Mucosa of descending colon (tissue), 3 donors: ENCODE measurements around the gene GPR87. TPM values are rescaled to one million over a fixed set of nuclear protein-coding genes. Genes with fewer than 3 reads are reported as not detected.

Experiments used
- ATAC-seq: fragments of 200-7000 bp; cut with Tn5 transposase; one replicate; pipeline ENCODE4 v1.9.1; 2020; ENCODE audit warnings: mild to moderate bottlenecking, moderate library complexity
- DNase-seq, 3 donors: peaks; one replicate each; pipeline ENCODE4 v3.0.0-alpha.2; 2020
- H3K36me3 ChIP-seq: fragments of 200-600 bp; one replicate; pipeline ENCODE4 v1.8.0; 2021; ENCODE audit warnings: low read depth, mild to moderate bottlenecking
- H3K4me1 ChIP-seq: fragments of 200-600 bp; one replicate; pipeline ENCODE4 v1.8.0; 2021; ENCODE audit warnings: low read depth, mild to moderate bottlenecking
- H3K4me3 ChIP-seq: fragments of 200-600 bp; one replicate; pipeline ENCODE4 v1.8.0; 2021; ENCODE audit warnings: mild to moderate bottlenecking
- H3K9me3 ChIP-seq: fragments of 200-600 bp; one replicate; pipeline ENCODE4 v1.8.0; 2021; ENCODE audit warnings: mild to moderate bottlenecking
- CTCF ChIP-seq: fragments of 200-600 bp; IDR thresholded peaks from one replicate; pipeline ENCODE4 v1.8.0; 2022; ENCODE audit warnings: antibody characterized with exemption, mild to moderate bottlenecking
- intact Hi-C, 2 donors: fragments of 100-400 bp; cut with DNase I in 1 of 2; cut with micrococcal nuclease in 1 of 2; formaldehyde crosslinking; loops; one replicate each; pipeline versions ENCODE4 v1.11.0 to v1.11.1; 2022; cut with DNase I, micrococcal nuclease
- total RNA-seq, 3 donors: library from RNA; stranded (reverse); fragmentation: NEBNext Ultra II Directional in 2 of 3; extraction: Animal tissue kit (Norgen Biotek cat#: 25700) in 2 of 3; gene quantifications; one replicate each; pipeline versions ENCODE4 v1.2.1 to v1.2.4, GENCODE V29; 2021 to 2023
- donor health status: DM: no; HTN: no; CAD: no; lungs with moderate emphysema.
- donor health status: DM: no; HTN: no; CAD: no.
- donor health status: DM: no; HTN: yes; CAD: no.

GPR87 gene
- total RNA-seq, 3 donors from 2014 or later, result not detected

- H3K9me3 ChIP-seq, result no peaks in the 10 kb centered on the region
- no peaks in the 10 kb centered on the region for H3K36me3 ChIP-seq
- TF ChIP-seq CTCF, result peak; percentile 19
- ATAC-seq, result peak; percentile 68
- H3K4me1 ChIP-seq, result peaks cover 12% of the 10 kb centered on the region
- no peak overlapping the region for H3K4me3 ChIP-seq
- intact Hi-C loops, result loop anchor here (2.0 to 5.0 kb wide), 2 partner anchors 114 to 116 kb away; no protein-coding TSS in a partner anchor
- no peak for DNase-seq
Measured at GRCh38 chr3:151282921-151283320, 33.7 kb downstream of the GPR87 start.

DNA sequence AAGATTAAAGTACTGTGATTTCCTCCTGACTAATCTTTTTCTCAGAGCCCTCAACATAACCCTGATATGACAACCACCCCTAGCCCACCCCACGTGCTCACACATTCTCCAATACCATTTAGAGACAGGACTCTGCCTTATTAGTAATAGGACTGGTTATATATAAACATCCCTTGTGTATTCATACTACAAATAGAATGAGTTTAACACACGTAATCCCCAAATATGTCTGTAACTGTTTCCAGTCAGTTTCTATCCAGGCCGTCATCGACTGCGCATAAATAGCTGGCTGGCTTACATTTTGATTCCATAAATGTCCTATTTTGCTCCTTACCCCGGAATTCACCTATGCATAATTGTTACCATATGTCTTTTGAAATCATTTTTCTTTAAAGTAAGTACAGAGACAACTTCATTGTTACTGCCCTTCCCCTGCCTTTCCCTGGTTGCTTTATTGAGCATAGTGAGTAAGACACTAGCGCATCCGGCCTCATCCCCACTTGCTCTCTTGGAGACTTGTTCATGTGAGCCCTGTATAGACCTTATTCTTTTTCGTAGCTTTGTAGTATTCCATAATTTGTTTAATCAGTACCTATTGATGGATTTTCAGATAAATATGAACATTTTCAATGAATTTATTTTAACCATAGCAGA lies 34.8 kb downstream of the GPR87 start:
- ATAC-seq, result peak; percentile 9
- TF ChIP-seq CTCF, result no peak
- no peaks in the 10 kb centered on the region for H3K9me3 ChIP-seq

GRCh38 chr3:151278230-151278629 lies 38.4 kb downstream of the GPR87 start, which contains the start of gene P2RY14:
P2RY14 (minus strand) TSS chr3:151278542; CDS start chr3:151214316, 64,226 bp downstream.
- Histone ChIP-seq H3K36me3 (no peaks in the 10 kb centered on the region), H3K4me1 (peaks cover 4% of the 10 kb centered on the region), H3K9me3 (no peaks in the 10 kb centered on the region), H3K4me3 (no peak within 1 kb of the TSS)
- ATAC-seq (peak; percentile 47), DNase-seq (no peak)
- TF ChIP-seq CTCF, result no peak
- intact Hi-C loops, result loop anchor here in 1 of 2 donors (5.0 kb wide), 1 partner anchor 51 kb away; no protein-coding TSS in a partner anchor

More for the DNA sequence above, 34.8 kb downstream of the GPR87 start:
- no peak overlapping the region for H3K4me3 ChIP-seq
- intact Hi-C loops, result loop anchor here (2.0 to 5.0 kb wide), 2 partner anchors 113 to 114 kb away; no protein-coding TSS in a partner anchor
- peaks cover 12% of the 10 kb centered on the region for H3K4me1 ChIP-seq
- no peak for DNase-seq
- H3K36me3 ChIP-seq, result no peaks in the 10 kb centered on the region

DNA sequence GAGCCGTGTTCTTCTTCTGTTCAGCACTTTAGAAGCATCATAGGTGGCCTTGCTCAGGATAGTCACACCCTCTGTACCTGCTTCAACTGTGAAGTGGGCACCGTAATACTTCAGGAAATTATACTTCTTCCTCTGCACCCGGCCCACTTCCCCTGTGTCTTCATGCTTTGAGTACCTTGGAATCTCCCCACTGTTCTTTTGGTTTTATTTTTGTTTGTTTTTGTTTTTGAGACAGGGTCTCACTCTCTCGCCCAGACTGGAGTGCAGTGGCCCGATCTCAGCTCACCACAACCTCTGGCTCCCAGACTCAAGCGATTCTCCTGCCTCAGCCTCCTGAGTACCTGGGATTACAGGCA lies 40.0 kb downstream of the GPR87 start:
- DNase-seq (peak in 1 of 3 donors; percentile 24), ATAC-seq (peak; percentile 61)
- Histone ChIP-seq H3K9me3 (no peaks in the 10 kb centered on the region), H3K36me3 (no peaks in the 10 kb centered on the region), H3K4me3 (no peak overlapping the region), H3K4me1 (peaks cover 3% of the 10 kb centered on the region)
- TF ChIP-seq CTCF, result no peak
- intact Hi-C loops, result loop anchor here in 1 of 2 donors (5.0 kb wide), 1 partner anchor 49 kb away; no protein-coding TSS in a partner anchor

- Histone ChIP-seq H3K36me3 (no peaks in the 10 kb centered on the region), H3K9me3 (no peaks in the 10 kb centered on the region), H3K4me3 (no peak overlapping the region), H3K4me1 (peaks cover 3% of the 10 kb centered on the region)
- no peak for TF ChIP-seq CTCF
- ATAC-seq (no peak), DNase-seq (no peak)
- intact Hi-C loops, result loop anchor here in 1 of 2 donors (5.0 kb wide), 1 partner anchor 49 kb away; no protein-coding TSS in a partner anchor
Measured at GRCh38 chr3:151276038-151276686, 40.5 kb downstream of the GPR87 start.
